Measurements from ENCODE around the gene CWC27. TPM values are rescaled to one million over a fixed set of nuclear protein-coding genes. Genes with fewer than 3 reads are reported as not detected.

Gene CWC27
- total RNA-seq, 1 experiment from 2014 or later, result 32.9 TPM

- H3K27ac Mint-ChIP-seq (ENCODE audit: unreplicated experiment), result no peak overlapping the region
These were observed 293.2 kb downstream of the CWC27 start for GRCh38 chr5:65061974-65062353.

DNA sequence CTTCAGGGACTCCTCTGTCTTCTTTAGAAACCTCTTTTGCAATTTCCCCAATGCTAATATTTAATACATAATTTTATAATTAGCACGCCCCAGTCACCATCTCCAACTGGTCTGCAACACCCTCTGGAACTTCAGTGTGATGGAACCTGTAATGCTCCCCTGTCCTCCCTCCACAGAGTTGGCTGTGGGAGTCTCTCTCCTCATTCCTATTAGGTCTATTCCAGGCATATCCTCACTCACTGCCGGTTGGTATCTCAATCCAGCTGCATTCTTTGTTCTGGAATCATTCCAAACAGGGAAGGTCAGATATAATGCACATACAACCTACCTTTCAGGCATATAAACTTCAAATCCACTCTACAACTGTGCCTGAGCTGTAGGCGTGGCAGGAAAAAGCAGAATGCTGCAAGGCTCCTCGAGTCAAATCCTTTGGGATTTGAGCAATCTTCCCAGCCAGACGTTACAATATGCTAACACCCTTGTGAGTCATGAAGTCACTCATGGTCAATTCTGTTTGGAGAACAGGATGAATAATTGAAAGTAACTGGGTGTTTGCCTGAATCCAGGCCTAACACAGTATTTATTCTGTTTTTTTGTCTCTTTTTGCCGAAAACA, 293.8 kb downstream of the CWC27 start:
- H3K4me1 ChIP-seq, result no peaks in the 10 kb centered on the region
- no peaks in the 10 kb centered on the region for H3K36me3 ChIP-seq (ENCODE audit: control insufficient read depth, insufficient read depth, low read length)
- no peak overlapping the region for H3K4me3 ChIP-seq (ENCODE audit: low read depth, low read length)
- intact Hi-C loops (cut with micrococcal nuclease; ENCODE audit: unreplicated experiment), result no loop called here
- TF ChIP-seq, protein P1, sequence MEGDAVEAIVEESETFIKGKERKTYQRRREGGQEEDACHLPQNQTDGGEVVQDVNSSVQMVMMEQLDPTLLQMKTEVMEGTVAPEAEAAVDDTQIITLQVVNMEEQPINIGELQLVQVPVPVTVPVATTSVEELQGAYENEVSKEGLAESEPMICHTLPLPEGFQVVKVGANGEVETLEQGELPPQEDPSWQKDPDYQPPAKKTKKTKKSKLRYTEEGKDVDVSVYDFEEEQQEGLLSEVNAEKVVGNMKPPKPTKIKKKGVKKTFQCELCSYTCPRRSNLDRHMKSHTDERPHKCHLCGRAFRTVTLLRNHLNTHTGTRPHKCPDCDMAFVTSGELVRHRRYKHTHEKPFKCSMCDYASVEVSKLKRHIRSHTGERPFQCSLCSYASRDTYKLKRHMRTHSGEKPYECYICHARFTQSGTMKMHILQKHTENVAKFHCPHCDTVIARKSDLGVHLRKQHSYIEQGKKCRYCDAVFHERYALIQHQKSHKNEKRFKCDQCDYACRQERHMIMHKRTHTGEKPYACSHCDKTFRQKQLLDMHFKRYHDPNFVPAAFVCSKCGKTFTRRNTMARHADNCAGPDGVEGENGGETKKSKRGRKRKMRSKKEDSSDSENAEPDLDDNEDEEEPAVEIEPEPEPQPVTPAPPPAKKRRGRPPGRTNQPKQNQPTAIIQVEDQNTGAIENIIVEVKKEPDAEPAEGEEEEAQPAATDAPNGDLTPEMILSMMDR (IDR thresholded peaks at IDR 0.05; ENCODE audit: insufficient read depth in 1 of 2, low read depth in 1 of 2, low read length in 1 of 2, severe bottlenecking in 1 of 2, unreplicated experiment in 1 of 2), result no peak
- H3K9me3 ChIP-seq, result no peaks in the 10 kb centered on the region
- CTCF ChIA-PET, result no interaction called here
- no peaks in the 10 kb centered on the region for H3K27me3 ChIP-seq (replicated peaks; ENCODE audit: control insufficient read depth, insufficient read depth, low read length)
- no peaks in the 10 kb centered on the region for H3K4me1 Mint-ChIP-seq (ENCODE audit: low read depth, unreplicated experiment)
- no peak overlapping the region for H3K27ac Mint-ChIP-seq (ENCODE audit: unreplicated experiment)
- H3K36me3 Mint-ChIP-seq (ENCODE audit: insufficient read depth, unreplicated experiment), result no peaks in the 10 kb centered on the region
- no peak for DNase-seq
- no TSS peak for BruUV-seq (replicated peaks)
- no peak overlapping the region for H3K4me3 Mint-ChIP-seq (ENCODE audit: unreplicated experiment)
- POLR2A ChIA-PET, result no interaction called here
- no peaks in the 10 kb centered on the region for H3K9me3 Mint-ChIP-seq (ENCODE audit: unreplicated experiment)
- peaks cover 8% of the 10 kb centered on the region for H3K27me3 Mint-ChIP-seq (ENCODE audit: insufficient read depth, unreplicated experiment)

More at GRCh38 chr5:65061974-65062353, 293.2 kb downstream of the CWC27 start:
- Histone ChIP-seq H3K9me3 (no peaks in the 10 kb centered on the region), H3K4me1 (no peaks in the 10 kb centered on the region), H3K36me3 (ENCODE audit: control insufficient read depth, insufficient read depth, low read length) (no peaks in the 10 kb centered on the region), H3K4me3 (ENCODE audit: low read depth, low read length) (no peak overlapping the region), H3K27me3 (replicated peaks; ENCODE audit: control insufficient read depth, insufficient read depth, low read length) (no peaks in the 10 kb centered on the region)
- DNase-seq, result no peak
- Mint-ChIP-seq H3K36me3 (ENCODE audit: insufficient read depth, unreplicated experiment) (no peaks in the 10 kb centered on the region), H3K27me3 (ENCODE audit: insufficient read depth, unreplicated experiment) (peaks cover 8% of the 10 kb centered on the region), H3K4me3 (ENCODE audit: unreplicated experiment) (no peak overlapping the region), H3K9me3 (ENCODE audit: unreplicated experiment) (no peaks in the 10 kb centered on the region), H3K4me1 (ENCODE audit: low read depth, unreplicated experiment) (no peaks in the 10 kb centered on the region)
- TF ChIP-seq, protein P1 (IDR thresholded peaks at IDR 0.05; ENCODE audit: insufficient read depth in 1 of 2, low read depth in 1 of 2, low read length in 1 of 2, severe bottlenecking in 1 of 2, unreplicated experiment in 1 of 2), result no peak
- BruUV-seq (replicated peaks), result no TSS peak
- POLR2A ChIA-PET, result no interaction called here
- CTCF ChIA-PET, result no interaction called here
- intact Hi-C loops (cut with micrococcal nuclease; ENCODE audit: unreplicated experiment), result no loop called here

- H3K27me3 ChIP-seq (replicated peaks; ENCODE audit: control insufficient read depth, insufficient read depth, low read length), result no peaks in the 10 kb centered on the region
- H3K4me3 ChIP-seq (ENCODE audit: low read depth, low read length), result no peak overlapping the region
- Mint-ChIP-seq H3K27me3 (ENCODE audit: insufficient read depth, unreplicated experiment) (peaks cover 11% of the 10 kb centered on the region), H3K27ac (ENCODE audit: unreplicated experiment) (no peak overlapping the region), H3K36me3 (ENCODE audit: insufficient read depth, unreplicated experiment) (no peaks in the 10 kb centered on the region), H3K9me3 (ENCODE audit: unreplicated experiment) (no peaks in the 10 kb centered on the region), H3K4me3 (ENCODE audit: unreplicated experiment) (no peak overlapping the region), H3K4me1 (ENCODE audit: low read depth, unreplicated experiment) (no peaks in the 10 kb centered on the region)
- no TSS peak for BruUV-seq (replicated peaks)
- CTCF ChIA-PET, result no interaction called here
- no peaks in the 10 kb centered on the region for H3K36me3 ChIP-seq (ENCODE audit: control insufficient read depth, insufficient read depth, low read length)
- POLR2A ChIA-PET, result no interaction called here
- no peaks in the 10 kb centered on the region for H3K4me1 ChIP-seq
- H3K9me3 ChIP-seq, result no peaks in the 10 kb centered on the region
- intact Hi-C loops (cut with micrococcal nuclease; ENCODE audit: unreplicated experiment), result no loop called here
- TF ChIP-seq, protein P1 (IDR thresholded peaks at IDR 0.05; ENCODE audit: insufficient read depth in 1 of 2, low read depth in 1 of 2, low read length in 1 of 2, severe bottlenecking in 1 of 2, unreplicated experiment in 1 of 2), result no peak
- no peak for DNase-seq
These were observed 296.3 kb downstream of the CWC27 start for GRCh38 chr5:65065001-65065511.
